Measurements from ENCODE around the gene ZNF346.
"Not testable (repeated sequence)": the region's sequence is repeated elsewhere in the genome, so short reads cannot be mapped to it uniquely, and the experiment has no call there.

DNA sequence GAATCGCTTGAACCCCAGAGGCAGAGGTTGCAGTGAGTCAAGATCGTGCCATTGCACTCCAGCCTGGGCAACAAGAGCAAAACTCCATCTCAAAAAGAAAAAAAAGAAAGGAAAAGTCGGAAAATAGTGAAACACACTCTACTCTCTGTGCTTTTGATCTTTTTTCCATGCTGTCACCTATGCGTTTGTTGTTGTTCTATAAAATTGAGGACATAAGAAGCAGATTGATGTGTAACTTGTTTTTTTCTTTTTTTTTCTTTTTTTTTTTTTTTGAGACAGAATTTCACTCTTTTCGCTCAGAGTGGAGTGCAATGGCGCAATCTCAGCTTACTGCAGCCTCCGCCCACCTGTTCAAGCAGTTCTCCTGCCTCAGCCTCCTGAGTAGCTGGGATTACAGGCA, 26.0 kb downstream of the ZNF346 start:
- TF ChIP-seq, protein P1, sequence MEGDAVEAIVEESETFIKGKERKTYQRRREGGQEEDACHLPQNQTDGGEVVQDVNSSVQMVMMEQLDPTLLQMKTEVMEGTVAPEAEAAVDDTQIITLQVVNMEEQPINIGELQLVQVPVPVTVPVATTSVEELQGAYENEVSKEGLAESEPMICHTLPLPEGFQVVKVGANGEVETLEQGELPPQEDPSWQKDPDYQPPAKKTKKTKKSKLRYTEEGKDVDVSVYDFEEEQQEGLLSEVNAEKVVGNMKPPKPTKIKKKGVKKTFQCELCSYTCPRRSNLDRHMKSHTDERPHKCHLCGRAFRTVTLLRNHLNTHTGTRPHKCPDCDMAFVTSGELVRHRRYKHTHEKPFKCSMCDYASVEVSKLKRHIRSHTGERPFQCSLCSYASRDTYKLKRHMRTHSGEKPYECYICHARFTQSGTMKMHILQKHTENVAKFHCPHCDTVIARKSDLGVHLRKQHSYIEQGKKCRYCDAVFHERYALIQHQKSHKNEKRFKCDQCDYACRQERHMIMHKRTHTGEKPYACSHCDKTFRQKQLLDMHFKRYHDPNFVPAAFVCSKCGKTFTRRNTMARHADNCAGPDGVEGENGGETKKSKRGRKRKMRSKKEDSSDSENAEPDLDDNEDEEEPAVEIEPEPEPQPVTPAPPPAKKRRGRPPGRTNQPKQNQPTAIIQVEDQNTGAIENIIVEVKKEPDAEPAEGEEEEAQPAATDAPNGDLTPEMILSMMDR (tag by site-specific recombination; IDR thresholded peaks at IDR 0.05): not testable (repeated sequence)
- TF ChIP-seq, protein P2, sequence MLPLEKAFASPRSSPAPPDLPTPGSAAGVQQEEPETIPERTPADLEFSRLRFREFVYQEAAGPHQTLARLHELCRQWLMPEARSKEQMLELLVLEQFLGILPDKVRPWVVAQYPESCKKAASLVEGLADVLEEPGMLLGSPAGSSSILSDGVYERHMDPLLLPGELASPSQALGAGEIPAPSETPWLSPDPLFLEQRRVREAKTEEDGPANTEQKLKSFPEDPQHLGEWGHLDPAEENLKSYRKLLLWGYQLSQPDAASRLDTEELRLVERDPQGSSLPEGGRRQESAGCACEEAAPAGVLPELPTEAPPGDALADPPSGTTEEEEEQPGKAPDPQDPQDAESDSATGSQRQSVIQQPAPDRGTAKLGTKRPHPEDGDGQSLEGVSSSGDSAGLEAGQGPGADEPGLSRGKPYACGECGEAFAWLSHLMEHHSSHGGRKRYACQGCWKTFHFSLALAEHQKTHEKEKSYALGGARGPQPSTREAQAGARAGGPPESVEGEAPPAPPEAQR (tag by site-specific recombination; IDR thresholded peaks at IDR 0.05): not testable (repeated sequence)
- not testable (repeated sequence) for TF ChIP-seq ZNF23 (tag by site-specific recombination; IDR thresholded peaks at IDR 0.05; ENCODE audit: borderline replicate concordance); ZNF837 (tag by site-specific recombination; IDR thresholded peaks at IDR 0.05); TCF7L2 (IDR thresholded peaks at IDR 0.05; ENCODE audit: borderline replicate concordance, low read depth, low read length); ZNF223 (tag by site-specific recombination; IDR thresholded peaks at IDR 0.05); ZNF274 (IDR thresholded peaks at IDR 0.05; ENCODE audit: low read length); ZNF274 (tag by site-specific recombination; IDR thresholded peaks at IDR 0.05; ENCODE audit: borderline replicate concordance)

All from HEK293 (cell line).